ENCODE measurements around the gene ALG1.
"Not testable (repeated sequence)": the region's sequence is repeated elsewhere in the genome, so short reads cannot be mapped to it uniquely, and the experiment has no call there.

DNA sequence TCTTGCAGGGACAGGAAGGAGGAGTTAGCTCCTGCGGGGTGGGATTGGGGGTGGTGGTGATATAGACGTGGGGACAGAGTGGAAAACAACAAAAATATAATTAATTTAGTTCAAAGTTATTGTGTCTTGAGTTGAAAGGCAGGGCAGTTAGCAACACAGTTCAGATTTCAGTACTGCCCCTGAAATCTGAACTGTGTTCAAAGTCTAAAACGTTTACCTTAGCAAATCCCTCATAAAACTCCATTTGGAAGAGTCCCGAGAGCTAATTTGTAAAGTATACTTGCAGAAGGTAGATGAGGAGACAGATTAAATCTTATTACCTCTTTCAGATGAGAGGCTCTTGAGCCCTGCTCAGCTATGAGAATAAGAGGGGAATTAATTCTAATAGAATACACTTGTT is 27.5 kb downstream of the ALG1 start:
- TF ChIP-seq, protein P1, sequence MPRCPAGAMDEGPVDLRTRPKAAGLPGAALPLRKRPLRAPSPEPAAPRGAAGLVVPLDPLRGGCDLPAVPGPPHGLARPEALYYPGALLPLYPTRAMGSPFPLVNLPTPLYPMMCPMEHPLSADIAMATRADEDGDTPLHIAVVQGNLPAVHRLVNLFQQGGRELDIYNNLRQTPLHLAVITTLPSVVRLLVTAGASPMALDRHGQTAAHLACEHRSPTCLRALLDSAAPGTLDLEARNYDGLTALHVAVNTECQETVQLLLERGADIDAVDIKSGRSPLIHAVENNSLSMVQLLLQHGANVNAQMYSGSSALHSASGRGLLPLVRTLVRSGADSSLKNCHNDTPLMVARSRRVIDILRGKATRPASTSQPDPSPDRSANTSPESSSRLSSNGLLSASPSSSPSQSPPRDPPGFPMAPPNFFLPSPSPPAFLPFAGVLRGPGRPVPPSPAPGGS (CRISPR knock-in tag; IDR thresholded peaks at IDR 0.05): not testable (repeated sequence)
- not testable (repeated sequence) for TF ChIP-seq ZNF788 (CRISPR knock-in tag; IDR thresholded peaks at IDR 0.05; ENCODE audit: borderline replicate concordance); DNMT1 (CRISPR knock-in tag; IDR thresholded peaks at IDR 0.05); MED1 (CRISPR knock-in tag; IDR thresholded peaks at IDR 0.05); PHF8 (CRISPR knock-in tag; IDR thresholded peaks at IDR 0.05); NFYB (CRISPR knock-in tag; IDR thresholded peaks at IDR 0.05); JUNB (CRISPR knock-in tag; IDR thresholded peaks at IDR 0.05; ENCODE audit: borderline replicate concordance); ZNF761 (CRISPR knock-in tag; conservative IDR thresholded peaks at IDR 0.05); MAZ (IDR thresholded peaks at IDR 0.05; ENCODE audit: borderline replicate concordance, low read depth, low read length); MAZ (CRISPR knock-in tag; IDR thresholded peaks at IDR 0.05; ENCODE audit: low read depth); TCF7L2 (IDR thresholded peaks at IDR 0.05; ENCODE audit: low read depth, low read length)
